ENCODE data around the gene SP9.
"Not testable (repeated sequence)": the region's sequence is repeated elsewhere in the genome, so short reads cannot be mapped to it uniquely, and the experiment has no call there.

SP9 gene

GRCh38 chr2:174344716-174345461, 10.1 kb downstream of the SP9 start:
- no peak for DNase-seq

- DNase-seq = no peak
Measured at GRCh38 chr2:174350018-174350417, 15.3 kb downstream of the SP9 start.

- no peak for DNase-seq
Measured at GRCh38 chr2:174350593-174351181, 15.9 kb downstream of the SP9 start.

- DNase-seq = no peak
Measured at GRCh38 chr2:174353004-174353403, 18.2 kb downstream of the SP9 start.

GRCh38 chr2:174356347-174356746, 21.6 kb downstream of the SP9 start:
- no peak for DNase-seq

GRCh38 chr2:174359663-174360062, 24.9 kb downstream of the SP9 start:
- DNase-seq = not testable (repeated sequence)

- no peak for DNase-seq
Measured at GRCh38 chr2:174362949-174363348, 28.2 kb downstream of the SP9 start.

GRCh38 chr2:174363492-174364225, 28.9 kb downstream of the SP9 start:
- not testable (repeated sequence) for DNase-seq

GRCh38 chr2:174364628-174365027, 29.9 kb downstream of the SP9 start:
- no peak for DNase-seq

- no peak for DNase-seq
Measured at GRCh38 chr2:174365571-174365970, 30.8 kb downstream of the SP9 start.

- DNase-seq = no peak
Measured at GRCh38 chr2:174368691-174369090, 33.9 kb downstream of the SP9 start.

- no peak for DNase-seq
Measured at GRCh38 chr2:174376967-174377366, 42.2 kb downstream of the SP9 start.

GRCh38 chr2:174383796-174384195, 49.0 kb downstream of the SP9 start:
- no peak for DNase-seq

GRCh38 chr2:174385201-174385600, 50.4 kb downstream of the SP9 start:
- DNase-seq = no peak

Measured in activated gamma-delta T cell treated with Interleukin-2 at 50 U/mL for 16 hours (primary cell).